ENCODE results near the gene UROC1.

UROC1 gene

GRCh38 chr3:126456766-126457388 lies 60.7 kb downstream of the UROC1 start:
- DNase-seq: peak; percentile 9

DNA sequence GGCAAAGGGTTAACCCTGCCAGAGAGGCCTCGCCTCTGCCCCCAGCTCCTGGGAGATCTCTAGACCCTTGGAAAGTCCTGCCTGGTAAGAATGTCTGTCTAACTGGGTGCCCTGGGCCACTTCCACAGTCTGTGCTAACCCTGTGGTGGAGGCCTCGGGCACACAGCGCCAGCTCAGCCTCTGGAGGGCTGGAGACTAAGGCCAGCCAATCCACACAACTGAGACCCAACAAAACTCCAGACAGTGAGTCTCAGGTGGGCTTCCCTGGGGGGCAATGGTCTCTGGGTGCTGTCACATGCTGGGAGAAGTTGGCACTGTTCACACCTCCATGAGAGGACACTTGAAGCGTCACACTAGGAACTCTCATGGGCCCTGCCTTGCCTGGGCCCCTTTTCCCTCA lies 61.4 kb downstream of the UROC1 start:
- DNase-seq: peak; percentile 13

DNA sequence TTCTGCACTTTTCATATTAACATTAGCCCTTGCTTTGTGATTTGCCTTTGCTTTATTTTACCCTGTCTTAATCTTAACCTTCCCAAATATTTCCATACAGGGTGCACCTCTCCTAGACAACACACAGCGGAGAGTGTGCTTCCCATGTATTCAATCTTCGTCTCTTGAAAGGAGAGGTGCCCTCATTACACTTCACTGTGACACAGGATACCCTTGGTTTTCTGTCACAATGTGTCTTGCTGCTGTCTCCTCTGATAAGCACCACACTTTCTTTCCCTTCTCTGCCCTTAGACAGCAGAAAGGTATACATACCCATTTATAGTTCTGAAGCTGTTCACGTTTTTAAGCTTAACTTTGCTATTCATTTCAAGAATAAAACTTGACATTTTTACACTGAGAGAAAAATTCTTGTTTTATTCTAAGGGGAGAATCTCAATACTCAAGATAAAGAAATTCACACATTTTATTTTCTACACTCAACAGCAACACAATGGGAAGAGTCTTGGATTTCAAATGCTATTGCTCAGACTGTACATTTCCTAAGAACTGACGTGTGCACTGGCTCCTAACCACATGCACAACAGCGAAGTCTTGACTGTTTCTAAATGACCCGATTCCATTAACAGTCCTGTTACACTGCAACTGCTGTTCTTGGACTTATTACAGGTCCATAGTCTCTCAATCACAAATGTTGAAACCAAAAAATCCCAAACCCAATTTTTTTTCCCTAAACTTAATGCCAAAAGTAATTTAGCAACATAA lies 63.0 kb downstream of the UROC1 start:
- no peak for DNase-seq

GRCh38 chr3:126454025-126454424 lies 63.5 kb downstream of the UROC1 start:
- no peak for DNase-seq

GRCh38 chr3:126452213-126452612 lies 65.4 kb downstream of the UROC1 start:
- DNase-seq: peak; percentile 5

DNA sequence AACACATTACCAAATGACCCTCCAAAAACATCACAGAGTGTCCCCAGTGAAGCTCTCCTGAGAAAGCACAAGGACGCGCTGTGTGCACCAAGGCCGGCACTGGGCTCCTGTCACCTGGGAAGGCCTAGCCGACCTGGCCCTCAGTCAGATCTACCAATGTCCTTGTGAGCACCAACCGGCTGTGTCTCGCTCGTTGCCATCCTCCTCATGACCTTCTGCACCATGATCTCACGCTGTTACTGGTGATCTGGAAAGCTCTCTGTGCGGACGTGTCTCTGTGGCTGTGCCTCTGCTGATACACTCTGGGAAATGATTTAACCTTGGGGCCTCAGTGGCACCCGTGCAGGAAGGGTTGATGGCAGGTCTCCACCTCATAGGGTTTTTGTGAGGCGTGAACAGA lies 66.1 kb downstream of the UROC1 start:
- peak; percentile 14 for DNase-seq

GRCh38 chr3:126450744-126451143 lies 66.8 kb downstream of the UROC1 start:
- DNase-seq: no peak

DNA sequence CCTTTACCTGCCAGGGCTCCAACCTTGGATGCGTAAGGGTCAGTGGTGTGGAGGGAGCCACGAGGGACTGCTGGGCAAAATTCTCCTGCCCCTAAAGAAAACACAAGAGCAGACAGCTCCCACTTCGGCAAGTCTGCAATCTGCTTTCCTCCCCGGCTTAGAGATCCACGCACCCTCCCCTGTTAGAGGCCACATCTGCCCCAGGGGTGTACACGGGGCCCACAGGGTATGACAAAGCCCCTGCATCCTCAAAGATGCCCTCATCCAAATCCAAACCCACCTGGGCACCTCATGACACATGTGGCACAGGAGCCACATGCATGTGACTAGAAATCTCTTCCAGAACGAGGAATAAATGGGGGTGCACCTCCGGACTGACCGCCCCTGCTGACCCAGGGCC lies 67.4 kb downstream of the UROC1 start:
- peak; percentile 7 for DNase-seq

GRCh38 chr3:126449621-126450051 lies 67.9 kb downstream of the UROC1 start:
- no peak for DNase-seq

GRCh38 chr3:126448893-126449180 lies 68.7 kb downstream of the UROC1 start:
- DNase-seq: no peak

GRCh38 chr3:126448136-126448892 lies 69.3 kb downstream of the UROC1 start:
- no peak for DNase-seq

- DNase-seq: no peak
Observed at GRCh38 chr3:126447456-126448106, 70.0 kb downstream of the UROC1 start.

DNA sequence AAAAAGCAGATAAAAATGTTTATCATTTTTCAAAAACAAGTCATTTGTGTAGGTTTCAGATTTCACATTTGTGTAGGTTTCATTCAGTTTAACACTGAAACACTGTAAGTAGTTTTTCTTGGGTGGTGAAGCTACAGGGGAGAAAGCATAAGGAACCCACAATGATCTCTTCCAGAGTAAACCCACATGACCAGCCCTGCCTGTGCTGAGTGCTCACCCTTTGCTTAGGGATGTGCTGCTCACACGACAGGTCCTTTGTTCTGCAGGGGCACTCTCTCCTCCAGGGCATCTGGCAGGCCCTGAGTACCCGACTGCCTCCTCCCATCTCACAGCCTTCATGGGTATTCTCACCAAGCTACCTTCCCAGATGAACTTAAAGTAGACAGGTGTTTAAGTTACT lies 70.8 kb downstream of the UROC1 start:
- no peak for DNase-seq

DNA sequence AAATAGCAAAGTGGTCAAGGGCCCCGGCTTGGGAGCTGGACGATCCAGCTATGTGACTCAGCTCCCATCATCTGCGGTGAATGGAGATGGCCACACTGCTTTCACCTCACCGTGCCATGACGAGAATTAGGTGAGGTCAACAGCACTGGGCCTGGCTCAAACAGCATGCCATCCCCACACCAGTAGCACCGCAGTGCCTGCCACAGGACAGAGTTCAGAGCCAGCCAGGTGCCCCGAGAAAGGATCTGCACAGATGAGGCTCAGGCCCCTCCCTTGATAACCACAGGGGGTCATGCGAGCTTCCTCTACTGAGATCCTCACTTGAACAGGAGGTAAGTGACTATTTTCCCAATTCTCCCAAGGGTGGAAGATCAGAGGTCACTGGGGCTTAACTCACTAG lies 71.3 kb downstream of the UROC1 start:
- no peak for DNase-seq

DNA sequence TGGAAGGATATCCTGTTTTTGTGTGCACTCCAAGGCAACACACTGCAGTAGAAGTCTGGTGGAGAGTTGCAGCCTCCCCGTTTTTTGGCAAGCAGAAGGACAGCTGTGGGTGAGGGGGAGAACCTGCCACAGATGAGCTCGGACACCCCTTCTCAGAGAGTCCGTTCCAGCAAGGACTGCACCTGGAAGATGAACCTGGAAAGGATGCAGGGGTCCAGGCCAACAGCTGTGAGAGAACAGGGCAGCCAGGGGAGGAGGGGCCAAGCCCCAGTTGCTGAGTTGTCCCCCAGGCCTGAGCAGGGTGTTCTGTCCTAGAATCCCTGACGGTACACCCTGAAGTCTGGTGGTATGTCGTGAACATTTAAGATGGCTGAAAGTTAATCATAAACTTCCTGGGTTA lies 72.1 kb downstream of the UROC1 start:
- DNase-seq: peak; percentile 12

- no peak for DNase-seq
Observed at GRCh38 chr3:126442856-126443242, 74.7 kb downstream of the UROC1 start.

DNA sequence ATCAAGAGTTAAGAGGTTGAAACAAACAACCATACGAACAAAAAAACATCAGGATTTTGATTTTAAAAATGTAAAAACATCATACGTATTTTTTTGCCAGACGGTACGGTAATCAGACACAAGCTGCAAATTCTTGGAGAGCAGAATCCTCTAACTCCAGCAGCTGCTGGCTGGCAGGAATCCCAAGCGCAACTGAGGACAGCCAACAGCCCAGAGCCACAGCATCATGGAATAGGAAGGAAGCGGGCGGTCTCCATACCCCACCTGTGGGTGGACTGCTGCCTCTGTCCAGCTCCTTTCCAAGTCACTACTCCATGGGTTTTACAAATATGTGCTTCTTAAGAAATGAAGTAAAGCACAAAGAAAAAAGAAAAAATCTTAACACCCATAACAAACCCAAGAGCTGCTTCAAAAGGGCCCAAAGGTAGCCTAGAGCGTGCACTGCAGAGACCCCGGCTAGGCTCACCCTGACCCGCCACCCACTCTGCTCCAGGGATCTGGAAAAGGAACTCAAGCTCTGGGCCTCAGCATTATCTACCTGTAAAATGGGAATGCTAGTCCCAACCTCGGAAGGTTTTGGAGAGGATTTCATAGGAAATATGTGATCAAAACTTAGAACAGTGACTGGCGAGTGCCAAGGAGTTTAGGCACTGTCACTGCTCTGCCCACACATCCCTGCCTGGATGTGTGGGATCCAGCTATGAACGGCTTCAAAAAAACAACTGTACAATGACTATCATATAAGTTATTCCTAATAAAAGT lies 75.3 kb downstream of the UROC1 start:
- peak; percentile 26 for DNase-seq

DNA sequence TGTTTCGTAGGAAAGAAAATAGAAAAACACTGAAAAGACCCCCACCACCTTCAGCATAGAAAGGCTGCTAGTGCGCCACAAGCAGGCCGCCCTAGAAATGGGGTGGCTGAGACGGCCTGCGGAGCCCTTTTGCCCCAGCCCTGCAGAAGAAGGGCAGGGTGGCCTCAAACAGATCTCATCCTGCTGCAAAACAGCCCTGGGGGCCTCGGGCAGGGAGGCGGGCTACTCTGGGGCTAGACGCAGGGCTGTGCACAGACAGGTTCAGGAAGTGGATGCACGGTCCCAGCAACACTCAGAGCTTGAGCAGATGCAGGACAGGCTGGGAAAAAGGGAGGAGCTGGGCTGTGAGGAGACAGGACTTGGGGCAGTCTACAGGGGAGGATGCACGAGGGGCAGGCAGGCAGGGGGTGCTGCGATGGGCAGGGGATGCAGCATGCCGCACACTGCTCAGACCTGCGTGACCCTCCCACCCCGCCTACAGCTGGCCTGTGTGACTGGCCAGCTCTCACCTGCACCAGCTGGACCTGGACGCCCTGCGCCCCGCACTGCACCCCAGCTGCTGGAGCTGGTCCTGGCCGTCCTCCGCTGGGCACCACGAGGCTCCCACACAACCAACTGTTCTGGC lies 76.2 kb downstream of the UROC1 start:
- DNase-seq: peak; percentile 12

GRCh38 chr3:126440709-126440995 lies 76.9 kb downstream of the UROC1 start:
- DNase-seq: peak; percentile 23

GRCh38 chr3:126439968-126440708 lies 77.4 kb downstream of the UROC1 start:
- peak; percentile 17 for DNase-seq

DNA sequence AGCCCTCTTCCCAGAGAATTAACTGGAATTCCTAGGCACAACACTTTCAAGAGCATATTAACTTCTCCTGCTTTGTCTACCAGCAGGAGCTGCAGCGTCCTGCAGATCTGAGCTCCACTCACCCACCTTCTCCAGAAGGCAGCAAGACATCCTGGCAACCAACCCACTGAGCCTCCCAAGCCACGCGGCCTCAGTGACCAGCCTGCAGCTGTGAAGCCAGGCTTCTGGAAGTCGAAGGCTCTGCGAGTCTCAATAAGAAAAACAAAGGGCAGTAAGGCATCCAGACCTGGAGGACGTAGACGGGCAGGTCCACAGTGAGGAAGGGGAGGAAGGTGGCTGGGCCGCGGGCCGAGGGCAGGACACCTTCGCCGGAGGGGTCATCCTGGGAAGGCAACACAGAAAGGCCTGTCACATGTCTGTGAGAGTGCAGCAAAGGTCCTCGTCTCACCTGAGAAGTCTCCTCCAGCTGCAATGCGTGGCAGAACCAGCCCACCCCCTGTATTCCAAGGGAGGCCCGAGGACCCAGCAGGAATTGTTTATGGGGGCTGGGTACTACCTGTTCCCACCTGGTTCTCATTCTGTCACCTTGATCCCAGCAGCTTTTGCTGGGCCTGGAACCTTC lies 78.1 kb downstream of the UROC1 start:
- DNase-seq: peak; percentile 21

Measured in activated CD4-positive, CD25-positive, alpha-beta regulatory T cell treated with anti-CD3 and anti-CD28 coated beads, Interleukin-2, amount 50 U/mL, for 72 hours (primary cell).